Neural cell (in vitro differentiated cells): ENCODE data around the gene FRG2. TPM values are rescaled to one million over a fixed set of nuclear protein-coding genes. Genes with fewer than 3 reads are reported as not detected.

Experiments used
- H2AFZ ChIP-seq: fragments of 200-600, 300-800 bp; sonication (generic), shearing (Covaris generic); 2 replicates; pipeline ENCODE4 v1.6.0; 2014; ENCODE audit warnings: low read depth, mild to moderate bottlenecking, antibody characterized with exemption, low read length, moderate library complexity
- H3F3A ChIP-seq: fragments of 200-600 bp; shearing (Covaris generic); 2 replicates; pipeline ENCODE4 v1.6.1; 2016; ENCODE audit warnings: mild to moderate bottlenecking, moderate library complexity, mixed read lengths, antibody characterized with exemption, low read length; ENCODE audit not compliant: insufficient read depth, poor library complexity, severe bottlenecking
- H3K27ac ChIP-seq: fragments of 200-600, 300-800 bp; sonication (generic), shearing (Covaris generic); 2 replicates; pipeline ENCODE4 v1.5.1; 2014; ENCODE audit warnings: mild to moderate bottlenecking, low read length, moderate library complexity
- H3K27me3 ChIP-seq: fragments of 300-800, 200-600 bp; sonication (generic), shearing (Covaris generic); 2 replicates; pipeline ENCODE4 v1.6.0; 2014; ENCODE audit warnings: mild to moderate bottlenecking, low read depth, low read length, moderate library complexity; ENCODE audit not compliant: insufficient read depth
- H3K36me3 ChIP-seq: fragments of 300-800, 200-600 bp; sonication (generic), shearing (Covaris generic); 2 replicates; pipeline ENCODE4 v1.5.1; 2014; ENCODE audit warnings: mild to moderate bottlenecking, antibody characterized with exemption, low read length, moderate library complexity; ENCODE audit not compliant: insufficient read depth
- H3K4me2 ChIP-seq: fragments of 300-800, 200-600 bp; sonication (generic), shearing (Covaris generic); 2 replicates; pipeline ENCODE4 v1.6.0; 2014; ENCODE audit warnings: mild to moderate bottlenecking, low read length
- H3K4me3 ChIP-seq: fragments of 300-800, 200-600 bp; sonication (generic), shearing (Covaris generic); 2 replicates; pipeline ENCODE4 v1.5.1; 2014; ENCODE audit warnings: mild to moderate bottlenecking, low read length, moderate library complexity
- H3K79me2 ChIP-seq: fragments of 200-600 bp; shearing (Covaris generic); replicated peaks from 2 replicates; pipeline ENCODE4 v1.6.0; 2014; ENCODE audit warnings: mild to moderate bottlenecking, low read length, moderate library complexity; ENCODE audit not compliant: insufficient read depth
- H3K9ac ChIP-seq: fragments of 300-800, 200-600 bp; sonication (generic), shearing (Covaris generic); 2 replicates; pipeline ENCODE4 v1.6.1; 2016; ENCODE audit warnings: mild to moderate bottlenecking, low read length, mixed read lengths
- H3K9me2 ChIP-seq: fragments of 200-600 bp; shearing (Covaris generic); 2 replicates; pipeline ENCODE4 v1.6.1; 2016; ENCODE audit warnings: mild to moderate bottlenecking, low read length, mixed read lengths; ENCODE audit not compliant: insufficient read depth
- H3K9me3 ChIP-seq: fragments of 200-600, 300-800 bp; sonication (generic), shearing (Covaris generic); 2 replicates; pipeline ENCODE4 v1.6.1; 2016; ENCODE audit warnings: mild to moderate bottlenecking, mixed run types, low read length, moderate library complexity, mixed read lengths
- H4K20me1 ChIP-seq: fragments of 200-600 bp; shearing (Covaris generic); 2 replicates; pipeline ENCODE4 v1.6.1; 2016; ENCODE audit warnings: mild to moderate bottlenecking, mixed run types; ENCODE audit not compliant: insufficient read depth
- EP300 ChIP-seq: fragments of 450-650 bp; conservative IDR thresholded peaks from 2 replicates; pipeline ENCODE4 v1.6.1; 2014; ENCODE audit warnings: antibody characterized with exemption, mild to moderate bottlenecking, moderate library complexity; ENCODE audit not compliant: poor library complexity, severe bottlenecking
- EZH2 ChIP-seq: fragments of 200-600, 300-800 bp; shearing (Covaris generic), sonication (generic); IDR thresholded peaks from 2 replicates; pipeline ENCODE4 v1.6.1; 2014; ENCODE audit warnings: antibody characterized with exemption, low read length, borderline replicate concordance, mild to moderate bottlenecking; ENCODE audit not compliant: insufficient read depth, poor library complexity, severe bottlenecking
- MXI1 ChIP-seq: fragments of 450-650 bp; conservative IDR thresholded peaks from 2 replicates; pipeline ENCODE4 v1.6.1; 2014; ENCODE audit warnings: antibody characterized with exemption, mild to moderate bottlenecking; ENCODE audit not compliant: poor library complexity, severe bottlenecking
- POLR2AphosphoS5 ChIP-seq: IDR thresholded peaks from 2 replicates; pipeline ENCODE4 v1.6.1; 2012
- RAD21 ChIP-seq: fragments of 450-650 bp; conservative IDR thresholded peaks from 2 replicates; pipeline ENCODE4 v1.6.1; 2014; ENCODE audit warnings: antibody characterized with exemption, mild to moderate bottlenecking, moderate library complexity
- SMC3 ChIP-seq: fragments of 450-650 bp; conservative IDR thresholded peaks from 2 replicates; pipeline ENCODE4 v1.6.1; 2014; ENCODE audit warnings: antibody characterized with exemption, mild to moderate bottlenecking, moderate library complexity; ENCODE audit not compliant: poor library complexity
- TAF1 ChIP-seq: IDR thresholded peaks from 2 replicates; pipeline ENCODE4 v1.6.1; 2012; ENCODE audit warnings: low read depth
- polyA plus RNA-seq: library from polyadenylated mRNA; depleted of rRNA; stranded (reverse); fragments of >200 nt; gene quantifications from 2 replicates; pipeline ENCODE4 v1.2.3, GENCODE V29; 2014
- TF ChIP-seq, protein P1 (sequence below): fragments of 450-650 bp; IDR thresholded peaks from 2 replicates; pipeline ENCODE4 v1.5.1; 2014; ENCODE audit warnings: antibody characterized with exemption, mild to moderate bottlenecking, moderate library complexity; ENCODE audit not compliant: poor library complexity, severe bottlenecking
- TF ChIP-seq, protein P2 (sequence below): IDR thresholded peaks from 2 replicates; pipeline ENCODE4 v1.6.1; 2012; ENCODE audit warnings: borderline replicate concordance

FRG2 gene
- polyA plus RNA-seq, 1 donor from 2014 or later: not detected

DNA sequence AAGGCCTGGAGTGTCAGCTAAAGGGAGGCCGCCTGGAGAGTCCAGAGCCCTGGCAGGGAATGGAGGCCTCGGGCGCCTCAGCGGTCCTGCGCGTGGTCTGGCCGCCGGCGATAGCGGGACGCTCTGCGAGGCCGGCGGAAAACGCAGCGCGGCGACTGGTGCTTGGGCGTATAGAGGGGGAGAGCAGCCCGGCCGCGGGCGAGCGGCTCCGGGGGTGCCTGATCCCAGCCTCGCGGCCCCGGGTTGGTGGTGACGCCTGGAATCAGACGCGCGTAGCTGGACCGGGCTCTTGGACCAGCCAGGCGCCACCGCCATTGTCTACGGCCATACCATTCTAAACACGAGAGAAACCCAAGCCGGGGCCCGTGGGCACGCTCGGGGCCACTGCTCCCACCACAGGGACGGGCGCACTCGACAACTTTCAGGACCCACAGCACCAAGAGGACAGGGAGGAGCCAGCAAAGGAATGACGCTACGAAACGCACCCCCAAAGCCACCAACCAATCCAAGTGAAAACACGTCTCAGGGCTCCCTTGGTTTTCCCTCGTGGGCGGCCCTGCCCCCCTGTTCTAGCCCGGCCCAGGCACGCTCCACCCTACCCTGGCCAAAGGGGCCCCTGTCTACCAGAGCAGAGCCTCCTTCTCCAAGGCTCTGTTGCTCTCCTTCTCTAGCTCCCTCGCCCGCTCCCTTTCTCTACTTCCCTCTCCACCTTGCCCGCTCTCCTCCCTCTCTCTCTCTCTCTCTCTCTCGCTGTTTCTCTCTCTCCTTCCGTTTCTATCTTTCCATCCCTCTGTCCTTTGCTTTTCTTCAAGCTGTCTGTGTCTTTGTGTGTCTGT lies 7.8 kb downstream of the FRG2 start:
- H3K4me2 ChIP-seq: no peak overlapping the region
- H3K4me3 ChIP-seq: peak overlapping the region; percentile 31

DNA sequence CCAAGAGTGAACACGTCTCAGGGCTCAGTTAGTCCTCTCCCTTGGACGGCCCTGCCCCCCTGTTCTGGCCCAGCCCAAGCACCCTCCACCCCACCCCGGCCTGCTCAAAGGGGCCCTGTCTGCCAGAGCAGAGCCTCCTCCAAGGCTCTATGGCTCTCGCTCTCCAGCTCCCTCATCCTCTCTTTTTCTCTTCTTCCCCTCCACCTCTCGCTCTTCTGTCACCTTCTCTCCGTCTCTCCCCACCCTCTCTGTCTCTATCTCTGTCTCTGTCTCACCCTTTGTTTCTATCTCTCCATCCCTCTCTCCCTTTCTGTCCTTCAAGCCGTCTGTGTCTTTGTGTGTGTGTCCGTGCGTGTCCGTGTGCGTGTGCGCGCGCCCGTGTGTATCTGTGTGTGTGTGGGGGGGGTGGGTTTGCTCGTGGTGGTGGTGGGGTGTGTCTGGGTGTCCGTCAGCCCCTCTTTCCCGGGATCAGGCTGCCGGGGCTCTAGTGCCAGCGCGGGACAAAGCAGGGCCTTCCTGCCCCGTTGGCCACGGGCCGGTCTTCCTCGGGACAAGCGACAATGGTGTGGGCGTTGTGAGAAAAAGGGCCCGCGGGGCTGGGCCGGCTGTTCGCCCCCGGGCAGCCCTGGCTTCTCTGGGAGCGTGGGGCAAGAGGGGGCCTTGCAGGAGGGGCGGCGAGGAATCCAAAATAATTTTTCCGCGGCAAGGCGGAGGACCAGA lies 8.7 kb downstream of the FRG2 start:
- Histone ChIP-seq H2AFZ (no peak overlapping the region), H3K9me2 (no peaks in the 10 kb centered on the region), H3K9ac (no peak overlapping the region), H3K36me3 (no peaks in the 10 kb centered on the region), H3K27ac (no peak overlapping the region), H4K20me1 (no peaks in the 10 kb centered on the region), H3K27me3 (peaks cover 84% of the 10 kb centered on the region), H3K79me2 (no peaks in the 10 kb centered on the region), H3K4me2 (no peak overlapping the region), H3K4me3 (no peak overlapping the region), H3F3A (no peaks in the 10 kb centered on the region), H3K9me3 (no peaks in the 10 kb centered on the region)
- no peak for TF ChIP-seq POLR2AphosphoS5
- TF ChIP-seq, protein P1, sequence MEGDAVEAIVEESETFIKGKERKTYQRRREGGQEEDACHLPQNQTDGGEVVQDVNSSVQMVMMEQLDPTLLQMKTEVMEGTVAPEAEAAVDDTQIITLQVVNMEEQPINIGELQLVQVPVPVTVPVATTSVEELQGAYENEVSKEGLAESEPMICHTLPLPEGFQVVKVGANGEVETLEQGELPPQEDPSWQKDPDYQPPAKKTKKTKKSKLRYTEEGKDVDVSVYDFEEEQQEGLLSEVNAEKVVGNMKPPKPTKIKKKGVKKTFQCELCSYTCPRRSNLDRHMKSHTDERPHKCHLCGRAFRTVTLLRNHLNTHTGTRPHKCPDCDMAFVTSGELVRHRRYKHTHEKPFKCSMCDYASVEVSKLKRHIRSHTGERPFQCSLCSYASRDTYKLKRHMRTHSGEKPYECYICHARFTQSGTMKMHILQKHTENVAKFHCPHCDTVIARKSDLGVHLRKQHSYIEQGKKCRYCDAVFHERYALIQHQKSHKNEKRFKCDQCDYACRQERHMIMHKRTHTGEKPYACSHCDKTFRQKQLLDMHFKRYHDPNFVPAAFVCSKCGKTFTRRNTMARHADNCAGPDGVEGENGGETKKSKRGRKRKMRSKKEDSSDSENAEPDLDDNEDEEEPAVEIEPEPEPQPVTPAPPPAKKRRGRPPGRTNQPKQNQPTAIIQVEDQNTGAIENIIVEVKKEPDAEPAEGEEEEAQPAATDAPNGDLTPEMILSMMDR: no peak
- TF ChIP-seq MXI1: no peak
- peak; percentile 81 for TF ChIP-seq EZH2
- TF ChIP-seq, protein P2, sequence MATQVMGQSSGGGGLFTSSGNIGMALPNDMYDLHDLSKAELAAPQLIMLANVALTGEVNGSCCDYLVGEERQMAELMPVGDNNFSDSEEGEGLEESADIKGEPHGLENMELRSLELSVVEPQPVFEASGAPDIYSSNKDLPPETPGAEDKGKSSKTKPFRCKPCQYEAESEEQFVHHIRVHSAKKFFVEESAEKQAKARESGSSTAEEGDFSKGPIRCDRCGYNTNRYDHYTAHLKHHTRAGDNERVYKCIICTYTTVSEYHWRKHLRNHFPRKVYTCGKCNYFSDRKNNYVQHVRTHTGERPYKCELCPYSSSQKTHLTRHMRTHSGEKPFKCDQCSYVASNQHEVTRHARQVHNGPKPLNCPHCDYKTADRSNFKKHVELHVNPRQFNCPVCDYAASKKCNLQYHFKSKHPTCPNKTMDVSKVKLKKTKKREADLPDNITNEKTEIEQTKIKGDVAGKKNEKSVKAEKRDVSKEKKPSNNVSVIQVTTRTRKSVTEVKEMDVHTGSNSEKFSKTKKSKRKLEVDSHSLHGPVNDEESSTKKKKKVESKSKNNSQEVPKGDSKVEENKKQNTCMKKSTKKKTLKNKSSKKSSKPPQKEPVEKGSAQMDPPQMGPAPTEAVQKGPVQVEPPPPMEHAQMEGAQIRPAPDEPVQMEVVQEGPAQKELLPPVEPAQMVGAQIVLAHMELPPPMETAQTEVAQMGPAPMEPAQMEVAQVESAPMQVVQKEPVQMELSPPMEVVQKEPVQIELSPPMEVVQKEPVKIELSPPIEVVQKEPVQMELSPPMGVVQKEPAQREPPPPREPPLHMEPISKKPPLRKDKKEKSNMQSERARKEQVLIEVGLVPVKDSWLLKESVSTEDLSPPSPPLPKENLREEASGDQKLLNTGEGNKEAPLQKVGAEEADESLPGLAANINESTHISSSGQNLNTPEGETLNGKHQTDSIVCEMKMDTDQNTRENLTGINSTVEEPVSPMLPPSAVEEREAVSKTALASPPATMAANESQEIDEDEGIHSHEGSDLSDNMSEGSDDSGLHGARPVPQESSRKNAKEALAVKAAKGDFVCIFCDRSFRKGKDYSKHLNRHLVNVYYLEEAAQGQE: no peak
- TF ChIP-seq EP300: no peak
- no peak for TF ChIP-seq TAF1
- no peak for TF ChIP-seq SMC3
- TF ChIP-seq RAD21: no peak

More for the DNA sequence above, 7.8 kb downstream of the FRG2 start:
- Histone ChIP-seq H2AFZ (no peak overlapping the region), H3F3A (no peaks in the 10 kb centered on the region), H3K27ac (no peak overlapping the region), H3K79me2 (no peaks in the 10 kb centered on the region), H3K9me3 (no peaks in the 10 kb centered on the region), H4K20me1 (no peaks in the 10 kb centered on the region), H3K9me2 (no peaks in the 10 kb centered on the region), H3K27me3 (peaks cover 81% of the 10 kb centered on the region), H3K9ac (no peak overlapping the region), H3K36me3 (no peaks in the 10 kb centered on the region)
- peak; percentile 69 for TF ChIP-seq EZH2
- TF ChIP-seq, protein P1: no peak
- TF ChIP-seq EP300: no peak
- no peak for TF ChIP-seq MXI1
- no peak for TF ChIP-seq SMC3
- no peak for TF ChIP-seq RAD21
- TF ChIP-seq TAF1: no peak
